ENCODE results near the gene FBXO31.

DNA sequence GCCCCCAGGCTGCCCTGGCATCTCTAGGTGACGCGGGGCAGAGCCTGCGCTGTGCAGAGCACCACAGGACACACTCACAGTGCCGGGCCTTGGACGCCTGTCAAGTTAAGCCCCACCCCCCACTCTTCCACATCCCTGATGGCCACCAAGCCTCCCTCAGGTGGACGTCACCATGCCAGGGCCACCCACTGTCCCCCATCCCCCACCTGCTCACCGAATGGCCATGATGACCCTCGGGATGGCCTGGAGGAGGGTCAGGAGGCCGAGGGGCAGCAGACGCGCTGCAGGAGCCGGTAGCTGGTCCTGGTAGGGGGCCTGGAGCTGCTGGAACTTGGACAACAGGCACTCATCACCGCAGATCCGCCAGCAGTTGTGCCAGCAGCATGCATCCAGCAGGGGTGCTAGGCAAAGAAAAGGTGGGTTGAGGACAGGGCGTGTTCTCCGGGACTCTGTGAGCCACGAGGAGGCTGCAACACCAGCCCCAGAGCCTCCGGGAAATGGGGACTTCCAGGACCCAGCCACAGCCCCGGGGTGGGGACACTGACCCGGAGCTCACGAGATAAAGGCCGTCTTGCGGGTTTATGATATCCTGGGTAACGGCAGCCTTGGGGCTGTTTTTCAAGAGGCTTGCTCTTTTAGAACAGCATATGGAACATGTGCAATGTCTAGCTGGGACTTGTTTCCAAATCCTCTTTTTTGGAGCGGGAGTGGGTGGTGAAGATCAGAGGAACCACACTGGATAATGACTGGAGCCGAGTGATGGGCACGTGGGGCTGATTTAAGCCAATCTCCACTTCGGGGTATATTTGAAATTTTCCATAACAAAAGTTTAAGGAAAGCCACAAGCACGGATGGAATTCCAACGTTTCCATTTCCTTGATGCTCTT lies 77.8 kb downstream of the FBXO31 start:
- TF ChIP-seq, protein P1, sequence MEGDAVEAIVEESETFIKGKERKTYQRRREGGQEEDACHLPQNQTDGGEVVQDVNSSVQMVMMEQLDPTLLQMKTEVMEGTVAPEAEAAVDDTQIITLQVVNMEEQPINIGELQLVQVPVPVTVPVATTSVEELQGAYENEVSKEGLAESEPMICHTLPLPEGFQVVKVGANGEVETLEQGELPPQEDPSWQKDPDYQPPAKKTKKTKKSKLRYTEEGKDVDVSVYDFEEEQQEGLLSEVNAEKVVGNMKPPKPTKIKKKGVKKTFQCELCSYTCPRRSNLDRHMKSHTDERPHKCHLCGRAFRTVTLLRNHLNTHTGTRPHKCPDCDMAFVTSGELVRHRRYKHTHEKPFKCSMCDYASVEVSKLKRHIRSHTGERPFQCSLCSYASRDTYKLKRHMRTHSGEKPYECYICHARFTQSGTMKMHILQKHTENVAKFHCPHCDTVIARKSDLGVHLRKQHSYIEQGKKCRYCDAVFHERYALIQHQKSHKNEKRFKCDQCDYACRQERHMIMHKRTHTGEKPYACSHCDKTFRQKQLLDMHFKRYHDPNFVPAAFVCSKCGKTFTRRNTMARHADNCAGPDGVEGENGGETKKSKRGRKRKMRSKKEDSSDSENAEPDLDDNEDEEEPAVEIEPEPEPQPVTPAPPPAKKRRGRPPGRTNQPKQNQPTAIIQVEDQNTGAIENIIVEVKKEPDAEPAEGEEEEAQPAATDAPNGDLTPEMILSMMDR (IDR thresholded peaks at IDR 0.05; ENCODE audit: low read length) = no peak
- TF ChIP-seq EZH2 (IDR thresholded peaks at IDR 0.05; ENCODE audit: borderline replicate concordance, low read length) = no peak
